HG03439 (cell line): ENCODE measurements around the gene MAB21L4.

Source experiments
- ATAC-seq: cut with Tn5 transposase; IDR thresholded peaks from one replicate; pipeline ENCODE4 v1.9.1; 2021; ENCODE audit warnings: mild to moderate bottlenecking, moderate library complexity; ENCODE audit not compliant: unreplicated experiment

Gene MAB21L4

GRCh38 chr2:240913810-240914644 lies 18.1 kb upstream of the MAB21L4 start:
- no peak for ATAC-seq

GRCh38 chr2:240912878-240913809 lies 17.2 kb upstream of the MAB21L4 start:
- ATAC-seq: no peak

- ATAC-seq: no peak
Measured at GRCh38 chr2:240911641-240912265, 15.8 kb upstream of the MAB21L4 start.

GRCh38 chr2:240909216-240909974 lies 13.4 kb upstream of the MAB21L4 start:
- no peak for ATAC-seq

GRCh38 chr2:240906911-240907590 lies 11.1 kb upstream of the MAB21L4 start:
- ATAC-seq: no peak

GRCh38 chr2:240906141-240906910 lies 10.4 kb upstream of the MAB21L4 start, which contains the start of gene CROCC2:
TSS of gene CROCC2 (plus strand) at chr2:240906336. CDS start at chr2:240906514, 178 bp downstream.
- ATAC-seq: no peak

GRCh38 chr2:240905176-240905781 lies 9.3 kb upstream of the MAB21L4 start:
- no peak for ATAC-seq

GRCh38 chr2:240904216-240905175 lies 8.5 kb upstream of the MAB21L4 start:
- ATAC-seq: no peak

- ATAC-seq: no peak
Measured at GRCh38 chr2:240903191-240904060, 7.5 kb upstream of the MAB21L4 start.

GRCh38 chr2:240902615-240903041 lies 6.7 kb upstream of the MAB21L4 start:
- ATAC-seq: no peak

- no peak for ATAC-seq
Measured at GRCh38 chr2:240901986-240902614, 6.1 kb upstream of the MAB21L4 start.

GRCh38 chr2:240900141-240900860 lies 4.3 kb upstream of the MAB21L4 start:
- ATAC-seq: no peak

- no peak for ATAC-seq
Measured at GRCh38 chr2:240899468-240899865, 3.5 kb upstream of the MAB21L4 start.

GRCh38 chr2:240898731-240899467 lies 2.9 kb upstream of the MAB21L4 start:
- no peak for ATAC-seq
